ENCODE measurements around the gene EDIL3.

- TF ChIP-seq POLR2A (IDR thresholded peaks at IDR 0.05; ENCODE audit: low read depth, low read length) (no peak), POLR2AphosphoS5 (IDR thresholded peaks at IDR 0.05; ENCODE audit: low read depth, low read length) (no peak)
These were observed 368.6 kb downstream of the EDIL3 start for GRCh38 chr5:84016085-84016484.
